ENCODE measurements around the gene SLC24A3.

- TF ChIP-seq CTCF (IDR thresholded peaks at IDR 0.05) (no peak), POLR2A (IDR thresholded peaks at IDR 0.05) (no peak)
These were observed 342.2 kb downstream of the SLC24A3 start for GRCh38 chr20:19554666-19555065.
